ENCODE data around the gene GNAQ. TPM values are rescaled to one million over a fixed set of nuclear protein-coding genes. Genes with fewer than 3 reads are reported as not detected.

The GNAQ gene
- polyA plus RNA-seq, 1 of the 3 experiments (the other 2 are of a cell fraction) = 20.9 TPM

GRCh38 chr9:77779010-77779409, 252.6 kb downstream of the GNAQ start:
- ChIA-PET POLR2A (no interaction called here), CTCF (interaction anchor here (0.5 kb wide), 1 partner anchor 69 kb away, joined by 3 read pairs; no protein-coding TSS in a partner anchor)
- no peaks in the 10 kb centered on the region for H3K27me3 ChIP-seq (ENCODE audit: insufficient read depth)
- peaks cover 8% of the 10 kb centered on the region for H3F3A ChIP-seq (replicated peaks; ENCODE audit: insufficient read depth)
- no peaks in the 10 kb centered on the region; the same call in 1 of the 2 replicates for H3K9me3 ChIP-seq
- TF ChIP-seq TEAD4 (IDR thresholded peaks at IDR 0.05; ENCODE audit: borderline replicate concordance, insufficient read depth) = no peak
- TF ChIP-seq JUND (IDR thresholded peaks at IDR 0.05) = no peak
- no peak for TF ChIP-seq CTCF (IDR thresholded peaks at IDR 0.05)
- no peak for TF ChIP-seq FOXJ3 (CRISPR knock-in tag; IDR thresholded peaks at IDR 0.05)
- TF ChIP-seq SMC3 (IDR thresholded peaks at IDR 0.05; ENCODE audit: low read depth, low read length) = no peak
- TF ChIP-seq POLR2AphosphoS5 (IDR thresholded peaks at IDR 0.05; ENCODE audit: low read depth, low read length) = no peak
- no peak for TF ChIP-seq USF1 (IDR thresholded peaks at IDR 0.05; ENCODE audit: borderline replicate concordance, low read depth)
- TF ChIP-seq PBX3 (IDR thresholded peaks at IDR 0.05) = no peak
- TF ChIP-seq GATA2 (CRISPR knock-in tag; IDR thresholded peaks at IDR 0.05) = no peak
- no peak for TF ChIP-seq CHD2 (IDR thresholded peaks at IDR 0.05; ENCODE audit: low read length, partially characterized antibody)
- no peak for TF ChIP-seq YY1 (IDR thresholded peaks at IDR 0.05; ENCODE audit: low read depth)
- no peak for TF ChIP-seq TCF12 (IDR thresholded peaks at IDR 0.05)
- no peak for TF ChIP-seq EP300 (IDR thresholded peaks at IDR 0.05; ENCODE audit: borderline replicate concordance in 1 of 2, low read depth in 1 of 2, low read length in 1 of 2)
- TF ChIP-seq REST (IDR thresholded peaks at IDR 0.05; ENCODE audit: low read depth, low read length) = no peak
- TF ChIP-seq RXRA (IDR thresholded peaks at IDR 0.05; ENCODE audit: borderline replicate concordance, low read depth) = no peak
- no peak for TF ChIP-seq EZH2phosphoT487 (IDR thresholded peaks at IDR 0.05; ENCODE audit: borderline replicate concordance, low read depth)
- no peak for TF ChIP-seq GABPA (IDR thresholded peaks at IDR 0.05; ENCODE audit: low read depth)
- no peak for TF ChIP-seq ZBTB33 (IDR thresholded peaks at IDR 0.05; ENCODE audit: borderline replicate concordance, low read depth)
- TF ChIP-seq USF2 (IDR thresholded peaks at IDR 0.05; ENCODE audit: borderline replicate concordance, low read depth, low read length) = no peak
- TF ChIP-seq MAX (IDR thresholded peaks at IDR 0.05; ENCODE audit: low read depth) = no peak
- no peak overlapping the region for H3K9ac ChIP-seq
- H3K4me2 ChIP-seq = no peak overlapping the region
- H3K4me3 ChIP-seq (ENCODE audit: low read depth in 2 of 2, low read length in 1 of 2) = no peak overlapping the region
- peaks cover 12 to 48% of the 10 kb centered on the region in 2 experiments for H3K36me3 ChIP-seq (replicated peaks in 1 of 2; ENCODE audit: control insufficient read depth in 1 of 2, insufficient read depth in 2 of 2, low read length in 1 of 2)
- no peak overlapping the region for H3K27ac ChIP-seq (ENCODE audit: low read depth in 2 of 2, low read length in 1 of 2)
- no peaks in the 10 kb centered on the region for H3K9me2 ChIP-seq
- no peaks in the 10 kb centered on the region for H3K4me1 ChIP-seq (ENCODE audit: control insufficient read depth in 1 of 2, insufficient read depth in 2 of 2, low read depth in 1 of 2, low read length in 1 of 2)
- DNase-seq = no peak
- no peak overlapping the region for H2AFZ ChIP-seq (ENCODE audit: low read depth)
- H3K79me2 ChIP-seq (ENCODE audit: insufficient read depth) = peaks cover 35% of the 10 kb centered on the region; the same call in 1 of the 2 replicates
- 95% methylated on average over 2 of the region's 2 CpGs for WGBS (ENCODE audit: low lambda C conversion rate)
- H4K20me1 ChIP-seq (ENCODE audit: insufficient read depth) = no peaks in the 10 kb centered on the region

Data from SK-N-SH (cell line).